GM18873 (cell line): Measurements from ENCODE around the gene SRCIN1.
"Not testable (repeated sequence)": the region's sequence is repeated elsewhere in the genome, so short reads cannot be mapped to it uniquely, and the experiment has no call there.

Experiments
- ATAC-seq: cut with Tn5 transposase; IDR thresholded peaks from one replicate; pipeline ENCODE4 v1.9.1; 2021; ENCODE audit warnings: mild to moderate bottlenecking, moderate library complexity, moderate number of reproducible peaks; ENCODE audit not compliant: unreplicated experiment, low FRiP score

SRCIN1 gene

GRCh38 chr17:38530856-38531255 lies 74.9 kb downstream of the SRCIN1 start:
- not testable (repeated sequence) for ATAC-seq

- ATAC-seq, result not testable (repeated sequence)
These were observed 77.6 kb downstream of the SRCIN1 start for GRCh38 chr17:38528141-38528540.

- ATAC-seq, result not testable (repeated sequence)
These were observed 79.2 kb downstream of the SRCIN1 start for GRCh38 chr17:38526526-38526925.

- ATAC-seq, result no peak
These were observed 93.2 kb downstream of the SRCIN1 start for GRCh38 chr17:38512473-38513058.

- ATAC-seq, result no peak
These were observed 94.3 kb downstream of the SRCIN1 start for GRCh38 chr17:38511150-38512108.

GRCh38 chr17:38510421-38511149 lies 95.2 kb downstream of the SRCIN1 start:
- ATAC-seq, result no peak

- no peak for ATAC-seq
These were observed 95.9 kb downstream of the SRCIN1 start for GRCh38 chr17:38509772-38510420.

- ATAC-seq, result no peak
These were observed 96.6 kb downstream of the SRCIN1 start for GRCh38 chr17:38508954-38509771.

GRCh38 chr17:38508570-38508950 lies 97.2 kb downstream of the SRCIN1 start:
- ATAC-seq, result no peak

GRCh38 chr17:38507921-38508569 lies 97.7 kb downstream of the SRCIN1 start:
- ATAC-seq, result no peak

GRCh38 chr17:38507436-38507835 lies 98.3 kb downstream of the SRCIN1 start:
- no peak for ATAC-seq

- no peak for ATAC-seq
These were observed 101.5 kb downstream of the SRCIN1 start for GRCh38 chr17:38504216-38504615.

- ATAC-seq, result not testable (repeated sequence)
These were observed 102.4 kb downstream of the SRCIN1 start for GRCh38 chr17:38503286-38503913.

GRCh38 chr17:38501718-38502117 lies 104.0 kb downstream of the SRCIN1 start:
- not testable (repeated sequence) for ATAC-seq

GRCh38 chr17:38499230-38499629 lies 106.5 kb downstream of the SRCIN1 start:
- not testable (repeated sequence) for ATAC-seq

- no peak for ATAC-seq
These were observed 107.4 kb downstream of the SRCIN1 start for GRCh38 chr17:38498353-38498752.

- not testable (repeated sequence) for ATAC-seq
These were observed 108.1 kb downstream of the SRCIN1 start for GRCh38 chr17:38497656-38498055.

- not testable (repeated sequence) for ATAC-seq
These were observed 111.6 kb downstream of the SRCIN1 start for GRCh38 chr17:38494152-38494551.
